GM18499 (cell line): ENCODE data around the gene CNPY3.
A peak's percentile ranks its signal among the peaks of the same experiment; 100 is the strongest.
"Not testable (repeated sequence)": the region's sequence is repeated elsewhere in the genome, so short reads cannot be mapped to it uniquely, and the experiment has no call there.

ENCODE experiments used
- ATAC-seq: cut with Tn5 transposase; IDR thresholded peaks from one replicate; pipeline ENCODE4 v1.9.1; 2021; ENCODE audit warnings: moderate number of reproducible peaks; ENCODE audit not compliant: insufficient read depth, unreplicated experiment

Gene CNPY3

DNA sequence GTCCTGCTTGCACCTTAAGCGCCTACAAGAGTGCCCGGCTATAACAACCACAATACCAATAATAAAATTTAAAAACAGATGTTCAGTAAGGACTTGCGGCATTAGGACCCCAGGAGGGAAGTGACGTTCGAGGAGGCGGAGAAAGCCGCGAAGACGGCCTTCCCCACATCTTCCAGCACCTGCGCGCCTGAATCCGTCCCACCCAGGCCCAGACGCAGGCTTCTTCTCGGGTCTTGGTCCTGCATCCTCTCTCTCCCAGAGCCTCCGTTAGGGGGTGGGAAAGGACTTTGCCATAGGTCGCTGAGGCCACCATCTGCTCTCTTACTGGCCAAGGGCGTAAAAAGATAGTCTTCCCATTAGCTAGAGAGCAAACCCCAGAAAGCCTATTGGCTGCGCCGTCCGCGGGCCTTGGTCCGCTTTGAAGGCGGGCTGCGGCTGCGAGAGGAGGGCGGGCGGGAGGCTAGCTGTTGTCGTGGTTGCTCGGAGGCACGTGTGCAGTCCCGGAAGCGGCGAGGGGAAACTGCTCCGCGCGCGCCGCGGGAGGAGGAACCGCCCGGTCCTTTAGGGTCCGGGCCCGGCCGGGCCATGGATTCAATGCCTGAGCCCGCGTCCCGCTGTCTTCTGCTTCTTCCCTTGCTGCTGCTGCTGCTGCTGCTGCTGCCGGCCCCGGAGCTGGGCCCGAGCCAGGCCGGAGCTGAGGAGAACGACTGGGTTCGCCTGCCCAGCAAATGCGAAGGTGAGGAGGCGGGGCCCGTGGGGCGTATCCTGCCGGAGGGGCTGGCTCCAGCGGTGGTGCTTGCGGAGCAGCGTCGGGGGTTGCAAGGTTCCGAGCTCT, at the start of gene CNPY3:
TSS of gene CNPY3 (plus strand) at position 495 of the 835 bp plus-strand sequence. CDS start at position 586, 91 bp downstream.
- ATAC-seq, result peak; percentile 62

GRCh38 chr6:42880240-42880817, 49.0 kb upstream of the CNPY3 start:
- ATAC-seq, result not testable (repeated sequence)

DNA sequence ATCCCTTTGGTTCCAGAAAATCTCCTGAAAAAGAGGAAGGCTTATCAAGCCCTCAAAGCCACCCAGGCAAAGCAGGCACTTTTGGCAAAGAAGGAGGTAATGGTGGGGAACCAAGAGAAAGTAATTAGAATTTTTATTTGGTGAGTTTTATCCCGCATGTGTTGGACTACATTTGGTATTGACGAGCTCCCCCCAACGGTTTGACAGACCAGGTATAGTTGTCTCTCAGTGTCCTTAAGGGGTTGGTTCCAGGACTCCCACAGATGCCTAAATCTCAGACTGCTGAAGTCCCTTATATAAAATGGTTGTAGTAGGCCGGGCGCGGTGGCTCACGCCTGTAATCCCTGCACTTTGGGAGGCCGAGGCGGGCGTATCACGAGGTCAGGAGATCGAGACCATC, 48.4 kb upstream of the CNPY3 start:
- not testable (repeated sequence) for ATAC-seq

GRCh38 chr6:42885702-42886101, 43.6 kb upstream of the CNPY3 start:
- ATAC-seq, result no peak

GRCh38 chr6:42888201-42888600, 41.1 kb upstream of the CNPY3 start:
- ATAC-seq, result not testable (repeated sequence)

- ATAC-seq, result no peak
These were observed 39.5 kb upstream of the CNPY3 start for GRCh38 chr6:42889815-42890214.

GRCh38 chr6:42890311-42891198, 38.7 kb upstream of the CNPY3 start:
- peak; percentile 59 for ATAC-seq

- ATAC-seq, result no peak
These were observed 38.0 kb upstream of the CNPY3 start for GRCh38 chr6:42891199-42891722.

GRCh38 chr6:42894041-42894828, 35.0 kb upstream of the CNPY3 start:
- not testable (repeated sequence) for ATAC-seq

DNA sequence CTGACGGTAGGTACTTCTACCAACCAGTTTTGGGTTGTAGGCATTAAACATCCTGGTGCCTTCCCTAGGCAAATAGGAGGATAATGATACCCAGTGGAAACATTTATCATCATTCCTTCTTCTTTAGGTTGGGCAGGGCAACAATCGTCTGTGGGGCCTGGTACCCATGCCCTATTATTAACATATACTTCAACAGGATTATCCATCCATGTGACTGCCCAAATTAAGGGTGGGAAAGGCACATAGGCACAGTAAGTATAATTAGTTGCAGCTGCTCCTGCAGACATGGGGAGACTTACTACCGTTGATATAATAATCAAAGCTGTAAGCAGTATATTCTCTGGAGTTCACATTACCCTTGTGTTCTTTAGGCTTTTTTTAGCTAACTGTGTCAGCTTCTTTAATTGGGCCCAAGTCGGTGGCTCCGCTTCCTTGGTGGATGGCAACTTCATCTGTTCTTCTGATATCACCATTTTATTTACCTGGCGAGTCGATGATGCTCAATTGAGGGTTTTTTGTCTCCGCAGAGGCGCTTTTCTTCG, 33.0 kb upstream of the CNPY3 start:
- ATAC-seq, result no peak

- no peak for ATAC-seq
These were observed 30.4 kb upstream of the CNPY3 start for GRCh38 chr6:42898891-42899361.

DNA sequence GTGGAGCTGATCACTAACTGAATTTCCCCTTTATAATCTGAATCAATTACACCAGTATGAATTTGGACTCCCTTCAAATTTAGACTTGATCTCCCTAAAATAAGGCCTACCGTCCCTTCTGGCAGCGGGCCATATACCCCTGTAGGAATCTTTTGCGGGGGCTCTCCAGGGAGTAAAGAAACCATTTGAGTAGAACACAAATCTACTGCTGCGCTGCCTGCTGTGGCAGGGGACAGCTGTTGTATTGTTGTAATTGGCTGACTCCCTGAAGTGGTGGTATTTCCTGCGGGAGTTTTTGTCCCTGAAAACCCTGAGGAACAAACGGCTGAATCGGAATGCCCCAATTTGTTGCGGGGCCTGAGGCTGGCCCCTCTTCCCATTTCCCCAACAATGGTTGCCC, 29.4 kb upstream of the CNPY3 start:
- no peak for ATAC-seq

GRCh38 chr6:42901538-42901957, 27.7 kb upstream of the CNPY3 start:
- no peak for ATAC-seq

DNA sequence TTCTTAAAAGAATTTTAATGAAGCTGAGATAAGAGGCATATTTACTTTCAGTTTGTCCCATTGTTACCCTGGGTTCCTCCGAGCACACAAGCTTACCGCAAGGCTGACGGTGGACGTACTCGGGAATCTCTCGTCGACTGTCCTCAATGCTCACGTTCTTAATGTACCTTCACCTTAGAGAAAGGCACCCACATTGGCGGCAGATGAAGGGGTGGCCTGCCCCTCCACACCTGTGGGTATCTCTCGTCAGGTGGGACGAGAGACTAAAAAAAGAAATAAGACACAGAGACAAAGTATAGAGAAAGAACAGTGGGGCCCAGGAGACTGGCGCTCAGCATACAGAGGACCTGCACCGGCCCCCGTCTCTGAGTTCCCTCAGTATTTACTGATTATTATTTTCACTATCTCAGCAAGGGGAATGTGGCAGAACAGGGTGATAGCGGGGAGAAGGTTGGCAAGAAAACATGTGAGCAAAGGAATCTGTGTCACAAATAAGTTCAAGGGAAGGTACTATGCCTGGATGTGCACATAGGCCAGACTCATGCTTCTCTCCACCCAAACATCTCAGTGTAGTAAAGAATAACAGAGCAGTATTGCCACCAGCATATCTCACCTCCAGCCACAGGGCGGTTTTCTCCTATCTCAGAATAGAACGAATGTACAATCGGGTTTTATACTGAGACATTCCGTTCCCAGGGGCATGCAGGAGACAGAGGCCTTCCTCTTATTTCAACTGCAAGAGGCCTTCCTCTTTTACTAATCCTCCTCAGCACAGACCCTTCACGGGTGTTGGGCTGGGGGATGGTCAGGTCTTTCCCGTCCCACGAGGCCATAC, 26.6 kb upstream of the CNPY3 start:
- ATAC-seq, result not testable (repeated sequence)

DNA sequence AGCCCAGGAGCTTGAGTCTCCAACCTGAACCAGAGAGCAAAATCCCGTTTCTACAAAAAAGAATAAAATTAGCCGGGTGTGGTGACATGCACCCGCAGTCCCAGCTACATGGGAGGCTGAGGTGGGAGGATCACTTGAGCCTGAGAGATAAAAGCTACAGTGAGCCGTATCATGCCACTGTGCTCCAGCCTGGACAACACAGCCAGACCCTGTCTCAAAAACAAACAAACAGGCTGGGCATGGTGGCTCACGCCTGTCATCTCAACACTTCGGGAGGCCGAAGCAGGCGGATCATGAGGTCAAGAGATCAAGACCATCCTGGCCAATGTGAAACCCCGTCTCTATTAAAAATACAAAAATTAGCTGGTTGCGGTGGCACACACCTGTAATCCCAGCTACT, 24.8 kb upstream of the CNPY3 start:
- ATAC-seq, result no peak

DNA sequence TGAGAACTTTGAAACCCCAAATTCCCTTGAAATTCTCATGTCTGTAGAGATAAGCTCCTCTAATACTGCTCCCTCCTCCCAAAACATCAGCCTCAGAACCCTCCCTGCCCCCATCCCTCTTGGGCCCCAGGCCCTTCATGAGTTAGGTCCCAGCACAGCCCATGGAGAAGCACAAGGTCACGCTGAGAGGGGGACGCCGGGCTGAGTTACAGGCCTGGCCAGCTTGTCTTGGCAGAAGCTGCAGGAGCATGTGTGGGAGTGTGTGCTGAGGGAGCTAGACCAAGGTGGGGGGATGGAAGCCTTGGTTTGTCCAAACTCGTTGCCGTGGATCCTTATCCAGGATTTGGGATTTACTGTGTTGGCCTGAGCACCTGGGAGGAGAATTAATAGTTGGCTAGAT, 21.9 kb upstream of the CNPY3 start:
- no peak for ATAC-seq

- ATAC-seq, result no peak
These were observed 19.4 kb upstream of the CNPY3 start for GRCh38 chr6:42909835-42910234.

- no peak for ATAC-seq
These were observed 17.9 kb upstream of the CNPY3 start for GRCh38 chr6:42911171-42912021.
